HepG2 (cell line): ENCODE results near the gene MFRP. TPM values are rescaled to one million over a fixed set of nuclear protein-coding genes. Genes with fewer than 3 reads are reported as not detected.

Experiments
- ATAC-seq: fragments of 200-7000 bp; cut with Tn5 transposase; 3 replicates; pipeline ENCODE4 v1.9.1; 2020; ENCODE audit warnings: mild to moderate bottlenecking, moderate library complexity
- BruUV-seq: library from RNA; stranded (reverse); fragments of 400-500 nt; replicated peaks from 2 replicates; lab custom pipeline; 2021; lab: Mats Ljungman, UMichigan
- CTCF ChIA-PET: fragments of 300-600 bp; formaldehyde crosslinking; extraction: SDS; loops from one replicate; lab custom pipeline; 2021; ENCODE audit warnings: low total read pairs, inconsistent platforms, low intra/inter-chr PET ratio; lab: Yijun Ruan, JAX
- POLR2A ChIA-PET: fragments of 350-600 bp; sonication (Branson Sonifier 250); formaldehyde crosslinking; loops from one replicate; lab custom pipeline; 2020; ENCODE audit warnings: antibody characterized with exemption, inconsistent platforms; lab: Yijun Ruan, JAX
- DNase-seq: peaks from one replicate; pipeline ENCODE4 v3.0.0-alpha.2; 2015; ENCODE audit warnings: low spot score
- FAIRE-seq: peaks from 3 replicates; lab custom pipeline; 2011; peaks lifted over from hg19 to GRCh38; lab: Jason Lieb, UNC
- H2AFZ ChIP-seq: one replicate; pipeline ENCODE4 v1.6.1; 2011; ENCODE audit warnings: low read length, inconsistent platforms
- H3K27ac ChIP-seq: fragments of 300-600 bp; 3 replicates; pipeline ENCODE4 v1.8.0; 2011; ENCODE audit warnings: mixed run types, mild to moderate bottlenecking, mixed read lengths, low read length, inconsistent platforms; ENCODE audit not compliant: insufficient read depth; ENCODE audit errors: extremely low read length
- H3K27me3 ChIP-seq, 2 experiments: fragments of 200-600 bp in 1 of 2; 2 replicates in 1 of 2; 3 replicates in 1 of 2; pipeline versions ENCODE4 v1.6.0 to v1.8.0; 2011; ENCODE audit warnings: low read length in 2 of 2, mild to moderate bottlenecking in 2 of 2, moderate library complexity in 2 of 2, inconsistent platforms in 1 of 2; ENCODE audit not compliant: insufficient read depth in 2 of 2, control insufficient read depth in 1 of 2
- H3K36me3 ChIP-seq, 2 experiments: fragments of 200-600 bp in 1 of 2; replicated peaks in 1 of 2; 2 replicates in 1 of 2; 3 replicates in 1 of 2; pipeline versions ENCODE4 v1.5.1 to v1.8.0; 2011; ENCODE audit warnings: low read length in 2 of 2, inconsistent platforms in 1 of 2; ENCODE audit not compliant: insufficient read depth in 2 of 2, control insufficient read depth in 1 of 2
- H3K4me1 ChIP-seq: 2 replicates; pipeline ENCODE4 v1.5.1; 2012; ENCODE audit warnings: low read length, inconsistent platforms; ENCODE audit not compliant: insufficient read depth
- H3K4me2 ChIP-seq: 2 replicates; pipeline ENCODE4 v1.6.0; 2011; ENCODE audit warnings: low read depth, low read length, inconsistent platforms
- H3K4me3 ChIP-seq, 3 experiments: fragments of 200-600 bp in 1 of 3; sonication (generic), shearing (Covaris generic) in 1 of 3; replicated peaks in 1 of 3; 2 replicates each; pipeline ENCODE4 v1.5.1; 2011 to 2016; ENCODE audit warnings: low read length in 3 of 3, inconsistent platforms in 2 of 3, low read depth in 2 of 3, mild to moderate bottlenecking in 2 of 3, control low read depth in 1 of 3, mixed read lengths in 1 of 3; ENCODE audit not compliant: insufficient read depth in 1 of 3
- H3K79me2 ChIP-seq: one replicate; pipeline ENCODE4 v1.6.1; 2011; ENCODE audit warnings: low read length, inconsistent platforms; ENCODE audit not compliant: insufficient read depth
- H3K9ac ChIP-seq: 2 replicates; pipeline ENCODE4 v1.6.0; 2011; ENCODE audit warnings: mild to moderate bottlenecking, low read depth, low read length, inconsistent platforms; ENCODE audit not compliant: insufficient read depth
- H3K9me3 ChIP-seq: 2 replicates; pipeline ENCODE4 v1.5.1; 2012; ENCODE audit warnings: mild to moderate bottlenecking, low read length
- H4K20me1 ChIP-seq: 2 replicates; pipeline ENCODE4 v1.6.0; 2011; ENCODE audit warnings: inconsistent platforms, mild to moderate bottlenecking, low read length, moderate library complexity; ENCODE audit not compliant: insufficient read depth
- HNRNPL ChIP-seq: fragments of 200-400 bp; formaldehyde crosslinking; IDR thresholded peaks from 2 replicates; pipeline ENCODE4 v1.6.1; 2017; ENCODE audit warnings: mild to moderate bottlenecking, low read depth, low read length
- SCMH1 ChIP-seq: sonication (generic); formaldehyde crosslinking; IDR thresholded peaks from 2 replicates; pipeline ENCODE4 v1.9.0; 2021; ENCODE audit warnings: missing genetic modification reagents, mild to moderate bottlenecking, borderline replicate concordance
- SRY ChIP-seq: sonication (generic); formaldehyde crosslinking; IDR thresholded peaks from 2 replicates; pipeline ENCODE4 v1.8.0; 2022; ENCODE audit warnings: mild to moderate bottlenecking, missing genetic modification reagents
- ZBTB43 ChIP-seq: sonication (generic); formaldehyde crosslinking; conservative IDR thresholded peaks from 2 replicates; pipeline ENCODE4 v1.4.0; 2020; ENCODE audit warnings: missing genetic modification reagents
- ZNF333 ChIP-seq: sonication (generic); formaldehyde crosslinking; IDR thresholded peaks from 2 replicates; pipeline ENCODE4 v1.4.0; 2020; ENCODE audit warnings: mild to moderate bottlenecking, missing genetic modification reagents, borderline replicate concordance
- WGBS: methylation state at CpG from one replicate; pipeline ENCODE4 v1.1.6; 2017; ENCODE audit warnings: low lambda C conversion rate; 5-methylcytosine and 5-hydroxymethylcytosine counted together
- in situ Hi-C: cut with HindIII; loops from 2 replicates; pipeline ENCODE4 v1.10.0; 2017; ENCODE audit warnings: low pct_unique_long_range_greater_than_20kb; ENCODE audit not compliant: extremely low pct_ligation_motif_present
- intact Hi-C: fragments of 100-400 bp; cut with micrococcal nuclease; formaldehyde crosslinking; loops from one replicate; pipeline ENCODE4 v1.10.0; 2022; ENCODE audit not compliant: unreplicated experiment
- polyA plus RNA-seq, 8 experiments: library from polyadenylated mRNA; depleted of rRNA in 3 of 8; stranded (reverse) in 7 of 8; unstranded in 1 of 8; fragments of >200 nt; fragmentation: Illumina TruSeq in 4 of 8; extraction: Trizol in 4 of 8; gene quantifications; 2 replicates each; pipeline versions ENCODE4 v1.2.1 to v1.2.3, GENCODE V29; 2011 to 2016; ENCODE audit warnings: low read depth in 4 of 8, missing spikeins in 1 of 8, mixed read lengths in 1 of 8; ENCODE audit not compliant: insufficient read depth in 1 of 8
- total RNA-seq, 5 experiments: library from RNA; depleted of rRNA; stranded (reverse); fragments of >200 nt; fragmentation: Illumina TruSeq; extraction: Trizol; gene quantifications; 2 replicates each; pipeline ENCODE4 v1.2.3, GENCODE V29; 2016; ENCODE audit warnings: low read depth in 1 of 5

The MFRP gene
- total and polyA plus RNA-seq, 2 of the 13 experiments (the other 11 are each of a cell fraction or from before 2014, with no cell fraction given), result not detected

- no peak for TF ChIP-seq SCMH1 (CRISPR knock-in tag)
- TF ChIP-seq ZBTB43, result no peak
- no peak for TF ChIP-seq SRY (CRISPR knock-in tag)
- TF ChIP-seq, all 625 proteins: peak for 0
Measured at GRCh38 chr11:119345685-119346084, 820 bp downstream of the MFRP start (continued).

GRCh38 chr11:119344291-119345010, 2.1 kb downstream of the MFRP start:
- in situ Hi-C loops, result no loop called here
- H3K4me2 ChIP-seq, result no peak overlapping the region
- H3K4me3 ChIP-seq, result no peak overlapping the region
- H2AFZ ChIP-seq, result no peak overlapping the region
- no peaks in the 10 kb centered on the region for H3K36me3 ChIP-seq
- DNase-seq (no peak), FAIRE-seq (no peak), ATAC-seq (no peak)
- no peak overlapping the region for H3K9ac ChIP-seq
- H3K79me2 ChIP-seq, result no peaks in the 10 kb centered on the region
- H3K9me3 ChIP-seq, result no peaks in the 10 kb centered on the region
- ChIA-PET POLR2A (interaction anchor here (1.1 kb wide), 1 partner anchor 32 kb away, joined by 3 read pairs; no protein-coding TSS in a partner anchor), CTCF (no interaction called here)
- intact Hi-C loops, result no loop called here
- no peak overlapping the region for H3K27ac ChIP-seq
- H4K20me1 ChIP-seq, result no peaks in the 10 kb centered on the region
- H3K4me1 ChIP-seq, result peaks cover 32% of the 10 kb centered on the region
- H3K27me3 ChIP-seq, result peaks cover 2 to 56% of the 10 kb centered on the region in 2 experiments; a peak in 4 of 5 replicates
- TF ChIP-seq ZNF333 (CRISPR knock-in tag) (no peak), HNRNPL (0 out of 2 replicates have a peak, but pooled peaks have one; percentile 22)
- TF ChIP-seq, all 625 proteins: peak for 1
- no TSS peak for BruUV-seq
- WGBS, result 83% methylated on average over 3 of the region's 14 CpGs
